ENCODE results near the gene CSTPP1.

CSTPP1 gene

DNA sequence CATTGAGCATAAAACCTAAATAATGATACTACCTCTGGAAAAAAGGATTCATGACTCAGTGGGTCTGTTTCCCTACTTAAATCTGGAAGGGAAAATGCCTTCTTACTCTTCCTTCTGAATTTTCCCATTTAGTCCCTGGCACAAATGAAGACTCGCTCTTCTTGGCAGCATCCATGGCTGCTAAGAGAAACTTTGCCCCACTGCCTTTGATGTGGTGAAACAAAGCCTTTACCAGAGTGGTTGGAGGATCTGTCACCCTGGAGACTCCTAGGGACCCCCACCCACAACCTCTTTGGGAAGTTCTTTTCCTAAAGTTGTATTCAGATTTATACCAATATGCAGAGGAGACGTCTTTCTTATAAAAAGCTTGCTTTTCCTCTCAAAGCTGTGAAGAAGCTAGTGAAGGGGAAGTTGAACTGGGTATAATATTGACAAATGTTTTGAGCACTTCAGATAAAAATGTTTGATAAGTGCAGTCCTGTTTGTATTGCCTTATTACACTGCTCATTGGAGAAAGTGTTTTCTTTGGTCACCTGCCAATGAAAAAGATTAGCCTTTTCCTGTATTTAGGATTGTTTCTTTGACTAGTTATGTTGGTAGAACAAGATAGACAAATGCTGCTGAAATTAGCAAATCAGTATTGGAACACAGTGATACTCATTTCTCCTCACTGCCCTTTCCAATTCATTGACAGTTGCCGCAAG, 162.8 kb downstream of the CSTPP1 start:
- 0 out of 2 replicates have a peak, but pooled peaks have one; percentile 7 for TF ChIP-seq TAF1 (IDR thresholded peaks at IDR 0.05; ENCODE audit: borderline replicate concordance, insufficient read depth, low read length)
- no peak for TF ChIP-seq FOXP2 (optimal IDR thresholded peaks at IDR 0.05; ENCODE audit: borderline replicate concordance, extremely low read depth, extremely low read length, insufficient read depth)

DNA sequence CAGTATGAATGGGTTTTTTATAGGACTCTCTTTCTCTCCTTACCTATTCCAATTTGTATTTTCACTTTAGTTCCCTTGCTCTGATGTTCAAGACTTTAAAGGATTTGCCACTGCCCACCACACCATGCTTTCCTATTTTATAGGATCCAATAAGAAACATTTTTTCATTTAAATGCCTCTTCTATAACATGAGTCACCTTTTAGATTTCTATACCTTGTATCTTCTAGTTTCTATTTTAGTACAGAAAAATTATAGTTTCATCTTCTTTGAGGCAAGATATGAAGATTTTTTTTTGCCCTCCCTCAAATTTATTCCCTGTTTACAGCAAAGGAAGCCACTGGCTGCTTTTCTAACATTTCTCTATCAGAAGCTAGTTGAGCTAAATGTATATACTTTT, 163.4 kb downstream of the CSTPP1 start:
- TF ChIP-seq TAF1 (IDR thresholded peaks at IDR 0.05; ENCODE audit: borderline replicate concordance, insufficient read depth, low read length) (0 out of 2 replicates have a peak, but pooled peaks have one; percentile 2), POLR2AphosphoS5 (IDR thresholded peaks at IDR 0.05; ENCODE audit: low read depth, low read length) (no peak)

DNA sequence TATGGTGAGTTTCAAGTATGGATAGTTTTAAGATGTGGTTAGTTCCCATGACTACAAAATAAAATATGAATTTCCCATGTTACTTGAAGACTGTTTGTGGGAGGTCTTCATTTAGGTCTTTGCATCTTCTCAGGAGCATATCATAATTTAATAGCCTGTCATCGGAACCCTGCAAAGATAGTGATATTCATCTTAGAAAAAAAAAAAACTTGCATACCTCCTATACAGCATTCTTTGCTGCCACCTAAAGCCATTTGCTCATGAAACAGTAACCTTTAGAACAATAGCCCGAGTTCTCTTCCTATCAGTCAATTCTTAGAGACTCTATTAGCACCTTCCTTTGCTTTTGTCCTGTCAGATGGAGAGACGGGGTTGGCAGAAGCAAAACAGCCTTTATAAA, 164.8 kb downstream of the CSTPP1 start:
- TF ChIP-seq TAF1 (IDR thresholded peaks at IDR 0.05; ENCODE audit: borderline replicate concordance, insufficient read depth, low read length) (no peak), FOXP2 (optimal IDR thresholded peaks at IDR 0.05; ENCODE audit: borderline replicate concordance, extremely low read depth, extremely low read length, insufficient read depth) (no peak), POLR2AphosphoS5 (IDR thresholded peaks at IDR 0.05; ENCODE audit: low read depth, low read length) (no peak), SIN3A (IDR thresholded peaks at IDR 0.05; ENCODE audit: borderline replicate concordance, insufficient read depth, low read length) (no peak)
- TF ChIP-seq, protein P1, sequence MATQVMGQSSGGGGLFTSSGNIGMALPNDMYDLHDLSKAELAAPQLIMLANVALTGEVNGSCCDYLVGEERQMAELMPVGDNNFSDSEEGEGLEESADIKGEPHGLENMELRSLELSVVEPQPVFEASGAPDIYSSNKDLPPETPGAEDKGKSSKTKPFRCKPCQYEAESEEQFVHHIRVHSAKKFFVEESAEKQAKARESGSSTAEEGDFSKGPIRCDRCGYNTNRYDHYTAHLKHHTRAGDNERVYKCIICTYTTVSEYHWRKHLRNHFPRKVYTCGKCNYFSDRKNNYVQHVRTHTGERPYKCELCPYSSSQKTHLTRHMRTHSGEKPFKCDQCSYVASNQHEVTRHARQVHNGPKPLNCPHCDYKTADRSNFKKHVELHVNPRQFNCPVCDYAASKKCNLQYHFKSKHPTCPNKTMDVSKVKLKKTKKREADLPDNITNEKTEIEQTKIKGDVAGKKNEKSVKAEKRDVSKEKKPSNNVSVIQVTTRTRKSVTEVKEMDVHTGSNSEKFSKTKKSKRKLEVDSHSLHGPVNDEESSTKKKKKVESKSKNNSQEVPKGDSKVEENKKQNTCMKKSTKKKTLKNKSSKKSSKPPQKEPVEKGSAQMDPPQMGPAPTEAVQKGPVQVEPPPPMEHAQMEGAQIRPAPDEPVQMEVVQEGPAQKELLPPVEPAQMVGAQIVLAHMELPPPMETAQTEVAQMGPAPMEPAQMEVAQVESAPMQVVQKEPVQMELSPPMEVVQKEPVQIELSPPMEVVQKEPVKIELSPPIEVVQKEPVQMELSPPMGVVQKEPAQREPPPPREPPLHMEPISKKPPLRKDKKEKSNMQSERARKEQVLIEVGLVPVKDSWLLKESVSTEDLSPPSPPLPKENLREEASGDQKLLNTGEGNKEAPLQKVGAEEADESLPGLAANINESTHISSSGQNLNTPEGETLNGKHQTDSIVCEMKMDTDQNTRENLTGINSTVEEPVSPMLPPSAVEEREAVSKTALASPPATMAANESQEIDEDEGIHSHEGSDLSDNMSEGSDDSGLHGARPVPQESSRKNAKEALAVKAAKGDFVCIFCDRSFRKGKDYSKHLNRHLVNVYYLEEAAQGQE (IDR thresholded peaks at IDR 0.05; ENCODE audit: insufficient read depth in 1 of 2, low read depth in 2 of 2, low read length in 2 of 2), result no peak

DNA sequence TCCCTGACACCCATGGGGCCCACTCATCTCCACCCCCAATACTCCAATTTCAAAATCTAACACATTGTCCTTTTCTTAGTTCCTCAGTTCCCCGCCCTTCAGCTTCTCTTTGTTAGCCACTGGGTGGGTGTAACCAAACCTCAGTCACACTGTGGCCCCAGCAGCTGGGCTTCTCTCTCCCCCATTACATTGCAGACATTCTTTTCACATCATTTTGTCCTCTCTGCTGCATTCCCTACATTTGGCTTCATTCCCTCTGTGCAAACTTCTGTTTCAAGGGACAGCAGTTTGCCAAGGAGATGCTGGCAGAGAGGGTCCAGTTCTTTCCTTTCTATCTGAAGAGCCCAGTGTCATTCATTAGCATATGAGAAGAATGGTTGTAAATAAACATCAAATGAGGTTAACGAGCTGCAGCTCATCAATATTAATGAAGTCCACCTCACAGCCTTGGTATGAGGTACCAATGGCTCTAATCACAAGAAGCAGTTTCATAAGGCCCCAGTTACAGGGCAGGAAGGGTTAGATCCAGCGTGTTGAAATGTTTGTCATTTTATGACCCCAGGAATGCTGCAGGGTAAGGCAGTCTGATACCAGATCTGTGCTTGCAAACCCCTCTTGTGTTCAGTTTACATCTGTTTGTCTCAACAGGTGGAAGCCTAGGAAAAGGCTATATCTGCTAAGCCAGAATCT, 167.8 kb downstream of the CSTPP1 start:
- no peak for TF ChIP-seq POLR2AphosphoS5 (IDR thresholded peaks at IDR 0.05; ENCODE audit: low read depth, low read length)
- TF ChIP-seq SIN3A (IDR thresholded peaks at IDR 0.05; ENCODE audit: borderline replicate concordance, insufficient read depth, low read length), result no peak
- TF ChIP-seq TAF1 (IDR thresholded peaks at IDR 0.05; ENCODE audit: borderline replicate concordance, insufficient read depth, low read length), result no peak
- TF ChIP-seq FOXP2 (optimal IDR thresholded peaks at IDR 0.05; ENCODE audit: borderline replicate concordance, extremely low read depth, extremely low read length, insufficient read depth), result no peak
- TF ChIP-seq, protein P1 (IDR thresholded peaks at IDR 0.05; ENCODE audit: insufficient read depth in 1 of 2, low read depth in 2 of 2, low read length in 2 of 2), result no peak

DNA sequence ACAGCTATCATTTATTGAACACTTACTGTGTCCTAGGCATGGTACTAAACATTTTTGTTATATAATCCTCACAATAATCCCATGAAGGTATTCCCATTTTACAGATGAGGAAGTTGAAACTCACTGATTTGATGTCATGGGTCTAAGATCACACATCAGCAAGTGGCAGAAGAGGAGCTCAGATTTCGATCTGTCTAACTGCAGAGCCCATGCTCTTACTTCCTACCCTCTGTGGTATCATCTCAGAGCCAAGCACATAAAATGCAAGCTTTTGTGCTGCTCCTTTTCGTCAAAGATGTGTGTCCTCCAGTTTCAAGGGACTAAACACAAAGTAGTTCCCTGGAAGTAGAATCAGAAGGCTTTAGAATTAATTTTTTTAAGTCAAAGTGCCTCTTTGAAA, 169.0 kb downstream of the CSTPP1 start:
- TF ChIP-seq, protein P1 (IDR thresholded peaks at IDR 0.05; ENCODE audit: insufficient read depth in 1 of 2, low read depth in 2 of 2, low read length in 2 of 2), result no peak
- TF ChIP-seq FOXP2 (optimal IDR thresholded peaks at IDR 0.05; ENCODE audit: borderline replicate concordance, extremely low read depth, extremely low read length, insufficient read depth) (no peak), TAF1 (IDR thresholded peaks at IDR 0.05; ENCODE audit: borderline replicate concordance, insufficient read depth, low read length) (no peak), POLR2AphosphoS5 (IDR thresholded peaks at IDR 0.05; ENCODE audit: low read depth, low read length) (no peak), SIN3A (IDR thresholded peaks at IDR 0.05; ENCODE audit: borderline replicate concordance, insufficient read depth, low read length) (no peak)

DNA sequence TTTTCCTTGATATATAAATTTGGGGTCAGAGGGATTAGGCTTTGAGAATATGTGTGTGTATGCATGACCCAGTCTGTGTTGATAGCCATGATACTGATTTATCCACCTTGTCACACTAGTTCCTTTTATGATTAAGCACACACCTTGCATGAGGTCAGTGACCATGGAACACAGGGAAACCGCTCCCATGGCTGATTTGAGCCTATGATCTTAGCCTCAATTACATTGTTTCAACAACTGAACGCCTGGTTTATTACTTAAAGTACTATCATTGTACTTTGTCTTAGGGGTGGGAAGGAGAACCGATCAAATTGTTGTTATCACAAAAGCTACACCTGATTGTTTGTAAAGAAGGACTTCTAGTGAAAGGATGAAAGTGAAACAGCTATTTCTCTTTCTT, 169.4 kb downstream of the CSTPP1 start:
- TF ChIP-seq FOXP2 (optimal IDR thresholded peaks at IDR 0.05; ENCODE audit: borderline replicate concordance, extremely low read depth, extremely low read length, insufficient read depth), result no peak
- TF ChIP-seq, protein P1 (IDR thresholded peaks at IDR 0.05; ENCODE audit: insufficient read depth in 1 of 2, low read depth in 2 of 2, low read length in 2 of 2), result no peak
- no peak for TF ChIP-seq POLR2AphosphoS5 (IDR thresholded peaks at IDR 0.05; ENCODE audit: low read depth, low read length)
- TF ChIP-seq TAF1 (IDR thresholded peaks at IDR 0.05; ENCODE audit: borderline replicate concordance, insufficient read depth, low read length), result no peak
- TF ChIP-seq SIN3A (IDR thresholded peaks at IDR 0.05; ENCODE audit: borderline replicate concordance, insufficient read depth, low read length), result no peak

Data from PFSK-1 (cell line).